ENCODE measurements around the gene ZNF516.

DNA sequence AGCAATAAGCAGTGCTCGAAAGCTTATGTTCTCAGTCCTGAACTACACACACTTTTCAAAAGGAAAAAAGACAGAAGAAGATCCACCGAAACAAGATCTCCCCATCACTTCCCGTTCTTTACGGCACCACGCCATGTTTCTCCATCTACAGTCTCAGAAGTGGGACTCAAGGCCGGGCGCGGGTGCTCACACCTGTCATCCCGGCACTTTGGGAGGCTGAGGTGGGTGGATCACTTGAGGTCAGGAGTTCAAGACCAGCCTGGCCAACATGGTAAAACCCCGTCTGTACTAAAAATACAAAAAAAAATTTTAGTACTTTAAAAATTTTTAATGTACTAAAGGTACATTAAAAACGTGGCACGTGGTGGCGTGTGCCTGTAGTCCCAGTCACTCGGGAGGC is 31.2 kb downstream of the ZNF516 start:
- TF ChIP-seq, protein P1, sequence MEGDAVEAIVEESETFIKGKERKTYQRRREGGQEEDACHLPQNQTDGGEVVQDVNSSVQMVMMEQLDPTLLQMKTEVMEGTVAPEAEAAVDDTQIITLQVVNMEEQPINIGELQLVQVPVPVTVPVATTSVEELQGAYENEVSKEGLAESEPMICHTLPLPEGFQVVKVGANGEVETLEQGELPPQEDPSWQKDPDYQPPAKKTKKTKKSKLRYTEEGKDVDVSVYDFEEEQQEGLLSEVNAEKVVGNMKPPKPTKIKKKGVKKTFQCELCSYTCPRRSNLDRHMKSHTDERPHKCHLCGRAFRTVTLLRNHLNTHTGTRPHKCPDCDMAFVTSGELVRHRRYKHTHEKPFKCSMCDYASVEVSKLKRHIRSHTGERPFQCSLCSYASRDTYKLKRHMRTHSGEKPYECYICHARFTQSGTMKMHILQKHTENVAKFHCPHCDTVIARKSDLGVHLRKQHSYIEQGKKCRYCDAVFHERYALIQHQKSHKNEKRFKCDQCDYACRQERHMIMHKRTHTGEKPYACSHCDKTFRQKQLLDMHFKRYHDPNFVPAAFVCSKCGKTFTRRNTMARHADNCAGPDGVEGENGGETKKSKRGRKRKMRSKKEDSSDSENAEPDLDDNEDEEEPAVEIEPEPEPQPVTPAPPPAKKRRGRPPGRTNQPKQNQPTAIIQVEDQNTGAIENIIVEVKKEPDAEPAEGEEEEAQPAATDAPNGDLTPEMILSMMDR (conservative IDR thresholded peaks at IDR 0.05; ENCODE audit: low read depth, low read length), result no peak
- TF ChIP-seq POLR2A (IDR thresholded peaks at IDR 0.05; ENCODE audit: low read depth, low read length) (no peak), RCOR1 (IDR thresholded peaks at IDR 0.05; ENCODE audit: insufficient replicate concordance, low read length) (no peak), FOS (IDR thresholded peaks at IDR 0.05; ENCODE audit: low read depth, low read length) (no peak), BHLHE40 (IDR thresholded peaks at IDR 0.05; ENCODE audit: low read depth, low read length) (no peak)
- TF ChIP-seq, protein P2, sequence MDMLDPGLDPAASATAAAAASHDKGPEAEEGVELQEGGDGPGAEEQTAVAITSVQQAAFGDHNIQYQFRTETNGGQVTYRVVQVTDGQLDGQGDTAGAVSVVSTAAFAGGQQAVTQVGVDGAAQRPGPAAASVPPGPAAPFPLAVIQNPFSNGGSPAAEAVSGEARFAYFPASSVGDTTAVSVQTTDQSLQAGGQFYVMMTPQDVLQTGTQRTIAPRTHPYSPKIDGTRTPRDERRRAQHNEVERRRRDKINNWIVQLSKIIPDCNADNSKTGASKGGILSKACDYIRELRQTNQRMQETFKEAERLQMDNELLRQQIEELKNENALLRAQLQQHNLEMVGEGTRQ (IDR thresholded peaks at IDR 0.05; ENCODE audit: low read depth, low read length), result no peak
